Measurements from ENCODE around the gene SCFD2.

DNA sequence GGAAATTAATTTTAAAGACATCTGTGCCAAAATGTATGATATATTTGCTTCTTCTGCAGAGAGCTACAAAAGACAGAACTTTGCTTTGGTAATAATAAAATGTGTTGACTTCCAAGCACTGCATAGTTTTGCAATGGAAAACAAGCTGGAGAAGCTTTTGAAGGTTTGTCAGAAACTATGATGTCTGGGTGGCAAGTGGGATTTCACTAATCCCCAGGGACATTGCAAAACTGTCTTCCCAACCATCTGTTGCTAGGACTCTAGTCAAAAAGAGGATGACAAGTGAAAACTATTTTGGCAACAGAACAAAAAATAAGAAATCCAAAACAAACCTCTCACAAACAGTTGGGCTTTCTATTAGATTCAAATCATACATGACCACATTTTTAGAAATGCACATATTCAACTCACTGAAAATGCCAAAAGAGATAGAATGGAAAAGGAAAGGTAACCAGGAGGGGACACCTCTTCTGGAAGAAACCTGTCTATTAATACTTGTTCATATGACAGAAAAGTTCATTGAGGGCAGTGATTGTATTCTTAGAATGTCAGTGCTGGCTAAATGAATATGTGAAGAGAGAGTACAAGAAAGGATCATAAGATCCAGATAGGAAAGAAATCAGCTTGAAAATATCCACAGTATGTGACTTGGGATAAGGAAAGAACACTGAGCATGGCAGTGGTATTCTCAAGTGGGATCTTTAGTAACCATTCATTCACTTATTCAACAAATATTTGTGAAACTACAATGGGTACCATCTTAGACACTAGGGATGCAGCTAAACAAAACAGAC, 275.7 kb downstream of the SCFD2 start:
- TF ChIP-seq CTCF (IDR thresholded peaks at IDR 0.05; ENCODE audit: low read depth, low read length) (no peak), EZH2phosphoT487 (IDR thresholded peaks at IDR 0.05; ENCODE audit: low read depth) (no peak)
